Upper lobe of left lung (tissue), 4 donors: ENCODE data around the gene PATL1.
A peak's percentile ranks its signal among the peaks of the same experiment; 100 is the strongest.

ENCODE experiments used
- EP300 ChIP-seq, 4 donors: sonication (generic); formaldehyde crosslinking; IDR thresholded peaks; one replicate each; pipeline ENCODE4 v1.5.1; 2017; ENCODE audit warnings: antibody characterized with exemption in 4 of 4, control low read depth in 2 of 4
- POLR2A ChIP-seq, 4 donors: fragments of 450-650 bp; IDR thresholded peaks; one replicate each; pipeline ENCODE4 v1.5.1; 2016 to 2017; ENCODE audit warnings: antibody characterized with exemption in 4 of 4, mild to moderate bottlenecking in 2 of 4
- POLR2AphosphoS5 ChIP-seq, 2 donors: sonication (generic); formaldehyde crosslinking; IDR thresholded peaks; one replicate each; pipeline ENCODE4 v1.5.1; 2017; ENCODE audit warnings: antibody characterized with exemption in 2 of 2
- TF ChIP-seq, protein P1 (sequence below), 6 experiments: fragments of 450-650 bp in 4 of 6; fragments of 200-600 bp in 2 of 6; sonication (generic) in 2 of 6; IDR thresholded peaks; one replicate each; pipeline ENCODE4 v1.5.1; 2016 to 2019; ENCODE audit warnings: antibody characterized with exemption in 6 of 6

- TF ChIP-seq, protein P1, sequence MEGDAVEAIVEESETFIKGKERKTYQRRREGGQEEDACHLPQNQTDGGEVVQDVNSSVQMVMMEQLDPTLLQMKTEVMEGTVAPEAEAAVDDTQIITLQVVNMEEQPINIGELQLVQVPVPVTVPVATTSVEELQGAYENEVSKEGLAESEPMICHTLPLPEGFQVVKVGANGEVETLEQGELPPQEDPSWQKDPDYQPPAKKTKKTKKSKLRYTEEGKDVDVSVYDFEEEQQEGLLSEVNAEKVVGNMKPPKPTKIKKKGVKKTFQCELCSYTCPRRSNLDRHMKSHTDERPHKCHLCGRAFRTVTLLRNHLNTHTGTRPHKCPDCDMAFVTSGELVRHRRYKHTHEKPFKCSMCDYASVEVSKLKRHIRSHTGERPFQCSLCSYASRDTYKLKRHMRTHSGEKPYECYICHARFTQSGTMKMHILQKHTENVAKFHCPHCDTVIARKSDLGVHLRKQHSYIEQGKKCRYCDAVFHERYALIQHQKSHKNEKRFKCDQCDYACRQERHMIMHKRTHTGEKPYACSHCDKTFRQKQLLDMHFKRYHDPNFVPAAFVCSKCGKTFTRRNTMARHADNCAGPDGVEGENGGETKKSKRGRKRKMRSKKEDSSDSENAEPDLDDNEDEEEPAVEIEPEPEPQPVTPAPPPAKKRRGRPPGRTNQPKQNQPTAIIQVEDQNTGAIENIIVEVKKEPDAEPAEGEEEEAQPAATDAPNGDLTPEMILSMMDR (IDR thresholded peaks at IDR 0.05): peak in 2 of 6 experiments; percentile 4
- TF ChIP-seq POLR2A (IDR thresholded peaks at IDR 0.05) (peak in 3 of 4 donors; percentile 59 to 92 (median 91)), EP300 (IDR thresholded peaks at IDR 0.05) (no peak), POLR2AphosphoS5 (IDR thresholded peaks at IDR 0.05) (peak; percentile 59 to 83)
These were observed 53.0 kb downstream of the PATL1 start, which contains the start of gene OSBP for GRCh38 chr11:59615637-59616395.
